Left renal pelvis (tissue), 4 donors: Measurements from ENCODE around the gene HLA-DRA. TPM values are rescaled to one million over a fixed set of nuclear protein-coding genes. Genes with fewer than 3 reads are reported as not detected.

ENCODE experiments used
- DNase-seq, 4 donors: peaks; one replicate each; pipeline ENCODE4 v3.0.0-alpha.2; 2013; ENCODE audit warnings: low read depth in 4 of 4, low spot score in 3 of 4
- polyA plus RNA-seq, 4 donors: library from polyadenylated mRNA; unstranded; fragments of 120-200 nt; gene quantifications; one replicate each; pipeline ENCODE4 v1.2.1, GENCODE V29; 2013; ENCODE audit not compliant: insufficient read length in 4 of 4

The HLA-DRA gene
- 10 to 100 TPM; 47.0 to 82.4 (median 68.6) TPM for polyA plus RNA-seq

GRCh38 chr6:32439602-32440214 is at the start of gene HLA-DRA:
Gene HLA-DRA (plus strand): TSS chr6:32439887. CDS start chr6:32439951, 64 bp downstream.
- DNase-seq, result peak in 1 of 4 donors; percentile 39

GRCh38 chr6:32391505-32391904 is 48.2 kb upstream of the HLA-DRA start:
- DNase-seq, result no peak

DNA sequence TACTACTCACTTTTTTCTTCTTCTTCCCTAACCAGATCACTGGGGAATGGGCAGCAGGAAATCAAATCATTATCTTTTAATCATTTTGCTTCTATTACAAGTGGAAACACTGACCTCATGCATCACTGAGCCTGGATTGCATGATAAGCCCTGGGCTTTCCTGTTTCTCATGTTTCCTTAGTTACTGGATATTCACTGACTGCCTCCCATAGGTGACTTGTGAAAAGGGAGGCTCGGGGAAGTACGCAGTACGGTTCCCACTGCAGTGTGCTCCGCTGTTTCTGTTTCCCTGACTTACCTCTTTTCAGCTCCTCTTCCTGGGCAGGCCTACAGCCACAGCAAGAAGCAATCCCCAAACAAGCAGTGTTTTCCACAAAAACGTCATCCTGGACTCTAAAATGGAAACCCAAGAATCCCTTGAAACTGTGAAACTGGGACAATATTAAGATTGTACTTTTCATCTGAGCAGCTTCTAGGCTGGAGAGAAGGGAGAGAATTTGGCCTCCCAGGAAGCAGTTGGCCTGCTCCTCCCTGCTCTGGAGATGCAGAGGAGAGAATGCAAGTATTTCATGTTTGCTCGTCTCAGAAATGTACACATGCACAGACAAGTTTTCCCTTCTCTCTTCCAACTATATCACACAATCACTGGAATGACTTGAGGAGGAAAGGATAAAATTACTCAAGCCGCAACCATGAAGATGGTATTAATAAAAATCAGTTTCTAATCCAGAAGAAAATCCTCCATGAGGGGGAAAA is 45.8 kb upstream of the HLA-DRA start:
- peak in 1 of 4 donors; percentile 32 for DNase-seq

DNA sequence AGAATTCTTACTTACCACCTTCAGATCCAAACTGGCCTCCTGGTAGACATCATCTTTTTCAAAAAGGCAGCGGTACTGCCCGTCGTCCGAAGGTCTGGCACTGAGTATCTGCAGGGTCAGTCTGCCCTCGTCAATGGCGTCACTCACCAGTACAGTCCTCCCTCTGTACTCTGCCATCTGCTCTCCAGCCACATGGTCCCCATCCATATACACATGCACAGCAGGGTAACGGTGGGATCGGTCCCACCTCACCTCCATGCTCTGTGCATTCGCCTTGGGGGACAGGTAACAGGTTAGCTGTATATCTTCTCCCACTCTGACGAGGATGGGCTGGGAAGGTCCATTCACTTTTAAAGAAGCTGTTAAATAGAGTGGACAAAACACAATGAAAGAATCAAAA is 43.7 kb upstream of the HLA-DRA start:
- DNase-seq, result no peak

- DNase-seq, result no peak
Measured at GRCh38 chr6:32397252-32397920, 42.3 kb upstream of the HLA-DRA start.

DNA sequence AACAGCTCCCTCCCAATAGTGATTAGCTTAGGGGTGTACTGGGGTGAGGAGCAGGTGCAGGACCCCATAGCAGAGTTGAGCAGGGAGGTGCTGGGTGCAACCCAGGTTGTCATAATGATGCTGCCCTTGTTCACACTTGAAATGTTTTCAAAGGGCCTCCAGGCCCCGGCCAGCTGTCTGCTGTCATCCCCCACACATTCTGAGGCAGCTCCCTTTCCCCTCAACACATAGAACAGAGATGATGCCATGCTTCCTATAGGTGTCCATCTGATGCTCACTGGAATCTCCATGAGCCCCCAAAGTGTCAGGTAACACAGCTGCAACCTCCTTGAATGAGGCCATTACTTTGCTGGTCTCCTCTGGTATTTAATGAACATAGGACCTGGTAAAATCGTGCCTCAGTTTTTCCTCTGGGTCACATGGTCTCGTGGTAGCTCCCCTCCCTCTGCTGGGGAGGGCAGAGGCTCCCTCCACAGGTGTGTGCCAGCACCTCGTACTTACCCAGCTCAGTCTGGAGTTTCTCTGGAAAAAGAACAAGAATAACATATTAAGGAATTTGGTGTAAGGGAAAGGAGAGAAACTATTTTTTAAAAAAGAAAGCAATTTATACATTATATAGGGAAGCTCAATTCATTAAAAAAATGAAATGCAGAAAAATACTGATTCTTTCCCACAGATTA is 38.3 kb upstream of the HLA-DRA start:
- no peak for DNase-seq

- no peak for DNase-seq
Measured at GRCh38 chr6:32402812-32403211, 36.9 kb upstream of the HLA-DRA start.

DNA sequence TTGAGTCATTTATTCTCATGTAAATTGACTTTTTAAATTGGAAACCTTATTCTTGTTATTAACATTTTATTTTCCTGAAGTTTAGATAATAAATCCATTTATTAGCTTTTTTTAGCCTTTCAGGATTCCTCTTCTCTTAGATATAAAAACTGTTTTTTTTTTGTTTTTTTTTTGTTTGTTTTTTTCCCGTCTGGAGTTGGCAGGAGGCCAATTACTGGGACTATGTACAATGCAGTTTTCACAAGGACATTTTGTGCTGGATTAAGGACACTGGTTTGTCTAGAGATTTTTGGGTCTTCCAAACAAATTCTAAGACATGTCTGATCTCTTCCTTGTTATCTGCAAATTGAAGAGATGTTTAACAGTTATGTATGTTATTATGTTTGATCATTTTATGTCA is 34.0 kb upstream of the HLA-DRA start:
- DNase-seq, result no peak

- no peak for DNase-seq
Measured at GRCh38 chr6:32406197-32406596, 33.5 kb upstream of the HLA-DRA start.

DNA sequence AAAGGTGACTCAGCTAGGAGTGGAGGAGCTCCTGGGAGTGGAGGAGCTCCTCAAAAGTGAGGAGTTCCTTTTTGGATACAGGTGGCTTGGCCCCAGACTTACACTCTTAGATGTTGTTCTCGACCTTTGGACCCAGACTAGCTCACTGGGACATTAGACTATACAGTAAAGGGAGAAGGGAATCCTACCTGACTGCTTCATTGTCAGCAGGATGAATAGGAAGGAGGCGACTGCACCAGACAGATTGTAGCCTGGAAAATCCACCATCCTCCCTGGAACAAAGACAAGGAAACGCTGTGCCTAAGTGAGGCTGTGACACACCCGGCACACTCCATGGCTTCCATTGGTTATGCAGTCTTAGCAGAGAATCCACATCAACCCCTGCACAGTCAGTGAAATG is 32.8 kb upstream of the HLA-DRA start, which contains the start of gene BTNL2:
Gene BTNL2 (minus strand): TSS at position 325 of the 400 bp plus-strand sequence. CDS start 58 bp downstream, at position 267.
- DNase-seq, result no peak

GRCh38 chr6:32410906-32411305 is 28.8 kb upstream of the HLA-DRA start:
- no peak for DNase-seq

- DNase-seq, result no peak
Measured at GRCh38 chr6:32411566-32412327, 27.9 kb upstream of the HLA-DRA start.

- DNase-seq, result peak in 3 of 4 donors; percentile 51 to 58 (median 54)
Measured at GRCh38 chr6:32413427-32414047, 26.1 kb upstream of the HLA-DRA start.

- DNase-seq, result peak in 2 of 4 donors; percentile 62 to 64
Measured at GRCh38 chr6:32415521-32416019, 24.1 kb upstream of the HLA-DRA start.

DNA sequence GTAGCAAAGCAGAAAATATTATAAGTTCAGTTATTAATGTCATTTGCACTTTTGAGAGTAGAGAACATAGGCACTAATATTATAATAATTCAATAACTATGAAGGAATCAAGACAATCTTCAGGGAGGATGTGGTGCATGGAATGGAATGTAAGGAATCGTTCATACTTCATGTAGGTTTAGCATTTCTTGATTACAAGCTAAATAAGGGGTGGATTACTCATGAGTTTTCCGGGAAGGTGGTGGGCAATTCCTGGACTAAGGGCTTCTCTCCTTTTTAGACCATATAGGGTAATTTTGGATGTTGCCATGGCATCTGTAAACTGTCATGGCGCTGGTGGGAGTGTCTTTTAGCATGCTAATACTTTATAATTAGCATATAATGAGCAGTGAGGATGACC is 23.7 kb upstream of the HLA-DRA start:
- no peak for DNase-seq

GRCh38 chr6:32424589-32425300 is 14.9 kb upstream of the HLA-DRA start:
- no peak for DNase-seq

DNA sequence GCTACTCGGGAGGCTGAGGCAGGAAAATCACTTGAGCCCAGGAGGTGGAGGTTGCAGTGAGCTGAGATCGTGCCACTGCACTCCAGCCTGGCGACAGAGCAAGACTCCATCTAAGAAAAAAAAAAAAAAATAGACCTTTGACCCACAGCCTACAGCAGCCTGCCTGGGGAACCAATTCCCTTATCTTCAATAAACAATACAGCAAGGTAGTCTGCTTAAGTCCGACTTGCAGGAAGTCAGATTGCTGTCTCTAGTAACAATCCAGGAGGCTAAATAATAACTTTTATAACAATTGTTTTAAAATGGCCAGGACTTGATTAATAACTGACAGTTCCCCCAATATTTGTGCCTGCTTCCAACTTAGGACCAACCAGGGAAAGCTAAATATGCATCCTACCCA is 13.3 kb upstream of the HLA-DRA start:
- no peak for DNase-seq

- no peak for DNase-seq
Measured at GRCh38 chr6:32427218-32427617, 12.5 kb upstream of the HLA-DRA start.

GRCh38 chr6:32427934-32428474 is 11.7 kb upstream of the HLA-DRA start:
- DNase-seq, result no peak
